LNCAP (cell line): ENCODE measurements around the gene MRE11.
A peak's percentile ranks its signal among the peaks of the same experiment; 100 is the strongest.

Experiments
- TF ChIP-seq, protein P1 (sequence below): fragments of 450-650 bp; IDR thresholded peaks from 2 replicates; pipeline ENCODE4 v1.5.1; 2017; ENCODE audit warnings: mild to moderate bottlenecking

MRE11 gene

GRCh38 chr11:94516725-94517124 is 23.1 kb upstream of the MRE11 start:
- TF ChIP-seq, protein P1, sequence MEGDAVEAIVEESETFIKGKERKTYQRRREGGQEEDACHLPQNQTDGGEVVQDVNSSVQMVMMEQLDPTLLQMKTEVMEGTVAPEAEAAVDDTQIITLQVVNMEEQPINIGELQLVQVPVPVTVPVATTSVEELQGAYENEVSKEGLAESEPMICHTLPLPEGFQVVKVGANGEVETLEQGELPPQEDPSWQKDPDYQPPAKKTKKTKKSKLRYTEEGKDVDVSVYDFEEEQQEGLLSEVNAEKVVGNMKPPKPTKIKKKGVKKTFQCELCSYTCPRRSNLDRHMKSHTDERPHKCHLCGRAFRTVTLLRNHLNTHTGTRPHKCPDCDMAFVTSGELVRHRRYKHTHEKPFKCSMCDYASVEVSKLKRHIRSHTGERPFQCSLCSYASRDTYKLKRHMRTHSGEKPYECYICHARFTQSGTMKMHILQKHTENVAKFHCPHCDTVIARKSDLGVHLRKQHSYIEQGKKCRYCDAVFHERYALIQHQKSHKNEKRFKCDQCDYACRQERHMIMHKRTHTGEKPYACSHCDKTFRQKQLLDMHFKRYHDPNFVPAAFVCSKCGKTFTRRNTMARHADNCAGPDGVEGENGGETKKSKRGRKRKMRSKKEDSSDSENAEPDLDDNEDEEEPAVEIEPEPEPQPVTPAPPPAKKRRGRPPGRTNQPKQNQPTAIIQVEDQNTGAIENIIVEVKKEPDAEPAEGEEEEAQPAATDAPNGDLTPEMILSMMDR, result no peak

DNA sequence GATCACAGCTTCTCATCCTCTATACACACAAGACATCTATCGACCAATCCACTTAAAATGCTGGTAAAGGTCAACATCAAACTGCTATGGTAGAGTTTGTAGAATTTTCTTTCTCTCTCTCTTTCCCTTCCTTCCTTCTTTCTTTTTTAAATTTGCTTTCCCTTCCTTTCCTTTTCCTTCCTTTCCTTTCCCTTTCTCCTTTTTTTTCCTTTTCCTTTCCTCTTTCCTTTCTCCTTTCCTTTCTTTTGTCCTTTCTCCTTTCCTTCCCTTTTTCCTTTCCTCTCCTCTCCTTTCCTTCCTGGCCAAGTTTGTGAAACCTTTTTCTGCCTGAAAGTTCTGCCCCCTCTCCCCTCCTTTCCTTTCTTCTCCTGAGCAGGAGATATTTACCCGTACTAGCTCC is 21.8 kb upstream of the MRE11 start:
- TF ChIP-seq, protein P1, result no peak

DNA sequence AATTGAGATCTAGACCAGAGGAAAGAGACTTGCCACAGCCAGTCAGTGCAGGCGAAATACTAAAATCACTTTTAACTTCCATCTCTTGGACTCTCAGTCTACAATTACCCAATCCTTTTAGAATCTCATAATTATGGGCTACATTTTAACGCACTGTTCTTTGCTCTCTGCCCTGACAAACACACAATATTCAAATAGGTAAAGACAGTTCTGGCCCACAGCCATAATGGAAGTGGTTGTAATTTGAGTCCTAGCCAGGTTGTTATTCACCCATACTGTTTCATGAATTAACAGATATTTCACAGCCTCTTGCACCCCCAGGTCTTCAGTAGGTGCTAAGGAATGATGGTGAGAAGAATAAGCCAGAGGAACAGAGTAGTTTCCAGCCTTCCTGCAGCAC is 19.4 kb upstream of the MRE11 start:
- TF ChIP-seq, protein P1, result no peak

GRCh38 chr11:94511932-94512781 is 18.5 kb upstream of the MRE11 start, which contains the start of gene C11orf97:
Gene C11orf97 (plus strand): TSS chr11:94512461. CDS start chr11:94512529, 68 bp downstream.
- TF ChIP-seq, protein P1, result no peak

DNA sequence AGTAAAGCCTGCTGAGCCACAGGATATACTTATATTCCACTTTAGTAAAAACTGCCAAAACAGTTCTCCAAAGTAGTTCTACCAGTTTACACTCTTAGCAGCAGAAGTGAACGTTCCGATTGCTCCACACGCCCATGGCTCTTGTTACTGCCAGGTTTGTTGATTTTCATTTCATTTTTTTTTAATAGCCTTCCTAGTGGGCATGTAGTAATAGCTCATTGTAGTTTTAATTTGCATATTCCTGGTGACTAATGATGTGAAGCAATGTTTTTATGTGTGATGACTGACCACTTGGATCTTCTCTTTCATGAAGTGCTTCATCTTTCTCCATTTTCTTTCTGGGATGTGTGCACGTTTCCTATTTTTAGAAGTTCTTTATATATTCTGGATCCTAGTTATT is 13.8 kb upstream of the MRE11 start:
- TF ChIP-seq, protein P1, result no peak

GRCh38 chr11:94504689-94505293 is 11.1 kb upstream of the MRE11 start:
- TF ChIP-seq, protein P1, result peak; percentile 82

DNA sequence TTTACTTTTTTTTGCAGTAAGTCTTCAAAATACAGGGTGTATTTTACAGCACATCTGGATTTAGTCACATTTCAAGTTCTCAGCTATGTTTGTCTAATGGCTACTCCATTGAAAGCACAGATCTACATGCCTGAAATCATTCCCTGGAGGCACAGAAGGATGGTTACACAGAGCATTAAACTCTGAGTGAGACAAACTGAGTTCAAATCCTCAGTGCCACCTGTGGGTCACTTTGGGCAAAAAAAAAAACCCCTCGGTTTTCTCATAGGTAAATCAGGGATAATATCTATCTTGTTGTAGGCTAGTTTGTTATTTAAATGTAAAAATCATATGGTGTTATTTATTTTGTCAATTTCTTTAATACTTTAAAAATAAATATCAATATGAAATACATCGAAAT is 7.9 kb upstream of the MRE11 start:
- TF ChIP-seq, protein P1, result no peak
